GM23338 (cell line): ENCODE results near the gene WDR47. TPM values are rescaled to one million over a fixed set of nuclear protein-coding genes. Genes with fewer than 3 reads are reported as not detected.

Experiments used
- ATAC-seq: fragments of 200-7000 bp; cut with Tn5 transposase; 3 replicates; pipeline ENCODE4 v1.9.1; 2020
- DNase-seq: peaks from one replicate; pipeline ENCODE4 v3.0.0-alpha.2; 2015; ENCODE audit warnings: low spot score
- H2AFZ ChIP-seq: fragments of 200-600 bp; sonication (generic); 2 replicates; pipeline ENCODE4 v1.8.0; 2016; ENCODE audit warnings: antibody characterized with exemption, mild to moderate bottlenecking, moderate library complexity
- H3F3A ChIP-seq: fragments of 200-600 bp; sonication (generic); replicated peaks from 2 replicates; pipeline ENCODE4 v1.8.0; 2017; ENCODE audit warnings: antibody characterized with exemption, mixed run types, low read depth
- H3K27ac ChIP-seq: fragments of 200-600 bp; sonication (generic); 2 replicates; pipeline ENCODE4 v1.6.1; 2016; ENCODE audit warnings: low read depth
- H3K27me3 ChIP-seq: fragments of 200-600 bp; sonication (generic); 2 replicates; pipeline ENCODE4 v1.8.0; 2016; ENCODE audit warnings: mild to moderate bottlenecking, mixed run types, moderate library complexity; ENCODE audit not compliant: insufficient read depth
- H3K36me3 ChIP-seq: fragments of 200-600 bp; sonication (generic); 2 replicates; pipeline ENCODE4 v1.8.0; 2016; ENCODE audit warnings: mild to moderate bottlenecking; ENCODE audit not compliant: insufficient read depth
- H3K4me1 ChIP-seq: fragments of 200-600 bp; sonication (generic); 2 replicates; pipeline ENCODE4 v1.8.0; 2016; ENCODE audit warnings: mild to moderate bottlenecking, moderate library complexity; ENCODE audit not compliant: insufficient read depth
- H3K4me2 ChIP-seq: fragments of 200-600 bp; sonication (generic); 2 replicates; pipeline ENCODE4 v1.7.1; 2017; ENCODE audit warnings: mixed run types
- H3K4me3 ChIP-seq: fragments of 200-600 bp; sonication (generic); 2 replicates; pipeline ENCODE4 v1.6.1; 2016; ENCODE audit warnings: mixed run types
- H3K79me2 ChIP-seq: fragments of 200-600 bp; sonication (generic); replicated peaks from 2 replicates; pipeline ENCODE4 v1.8.0; 2017; ENCODE audit warnings: mild to moderate bottlenecking; ENCODE audit not compliant: insufficient read depth
- H3K9me2 ChIP-seq: fragments of 200-600 bp; sonication (generic); 2 replicates; pipeline ENCODE4 v1.8.0; 2017; ENCODE audit not compliant: insufficient read depth
- H4K20me1 ChIP-seq: fragments of 200-600 bp; sonication (generic); replicated peaks from 2 replicates; pipeline ENCODE4 v1.8.0; 2017; ENCODE audit warnings: mild to moderate bottlenecking; ENCODE audit not compliant: insufficient read depth
- H3K27ac Mint-ChIP-seq: 2 replicates; pipeline ENCODE4 v1.8.0; 2020; ENCODE audit warnings: inconsistent platforms, mild to moderate bottlenecking, moderate library complexity, mixed read lengths
- H3K27me3 Mint-ChIP-seq: 3 replicates; pipeline ENCODE4 v1.8.0; 2022; ENCODE audit warnings: low read depth, mild to moderate bottlenecking, moderate library complexity, mixed read lengths, inconsistent platforms; ENCODE audit not compliant: insufficient read depth, poor library complexity
- H3K36me3 Mint-ChIP-seq: 3 replicates; pipeline ENCODE4 v1.8.0; 2021; ENCODE audit warnings: low read depth, mild to moderate bottlenecking, inconsistent platforms, moderate library complexity, mixed read lengths
- H3K4me1 Mint-ChIP-seq: 3 replicates; pipeline ENCODE4 v1.8.0; 2020; ENCODE audit warnings: mild to moderate bottlenecking, inconsistent platforms, mixed read lengths
- H3K4me3 Mint-ChIP-seq: 3 replicates; pipeline ENCODE4 v1.8.0; 2021; ENCODE audit warnings: moderate library complexity, mild to moderate bottlenecking, inconsistent platforms, mixed read lengths
- H3K9me3 Mint-ChIP-seq: 3 replicates; pipeline ENCODE4 v1.8.0; 2020; ENCODE audit warnings: moderate library complexity, mild to moderate bottlenecking, inconsistent platforms, mixed read lengths
- EZH2phosphoT487 ChIP-seq: fragments of 200-600 bp; sonication (generic); IDR thresholded peaks from one replicate; pipeline ENCODE4 v1.8.1; 2018; ENCODE audit warnings: antibody characterized with exemption; ENCODE audit not compliant: unreplicated experiment
- JUNB ChIP-seq: IDR thresholded peaks from one replicate; pipeline ENCODE4 v1.6.1; 2016; ENCODE audit warnings: antibody characterized with exemption; ENCODE audit not compliant: unreplicated experiment
- POLR2AphosphoS5 ChIP-seq: IDR thresholded peaks from 2 replicates; pipeline ENCODE4 v1.6.1; 2016; ENCODE audit warnings: antibody characterized with exemption, low read depth
- ZNF114 ChIP-seq: fragments of 250-450 bp; sonication (Bioruptor Pico); IDR thresholded peaks from 2 replicates; pipeline ENCODE4 v1.5.0; 2020; ENCODE audit warnings: mild to moderate bottlenecking, moderate library complexity
- ZNF331 ChIP-seq: fragments of 250-450 bp; sonication (Bioruptor Pico); IDR thresholded peaks from 2 replicates; pipeline ENCODE4 v1.5.0; 2020; ENCODE audit warnings: low read depth, mild to moderate bottlenecking, moderate library complexity
- polyA plus RNA-seq: library from polyadenylated mRNA; unstranded; fragments of >200 nt; fragmentation: Nextera tagmentation; extraction: Ambion mirVana; gene quantifications from 2 replicates; pipeline ENCODE4 v1.2.1, GENCODE V29; 2016
- total RNA-seq: library from RNA; depleted of rRNA; stranded (reverse); fragments of >200 nt; shearing (Covaris generic); gene quantifications from 2 replicates; pipeline ENCODE4 v1.2.3, GENCODE V29; 2014
- TF ChIP-seq, protein P1 (sequence below), 2 experiments: fragments of 200-600 bp in 1 of 2; sonication (generic) in 1 of 2; conservative IDR thresholded peaks; 2 replicates each; pipeline versions ENCODE4 v1.5.1 to v1.6.1; 2016 to 2017; ENCODE audit warnings: antibody characterized with exemption in 2 of 2, low read depth in 2 of 2, mild to moderate bottlenecking in 2 of 2, moderate library complexity in 1 of 2
- TF ChIP-seq, protein P2 (sequence below): IDR thresholded peaks from one replicate; pipeline ENCODE4 v1.6.1; 2018; ENCODE audit warnings: antibody characterized with exemption; ENCODE audit not compliant: unreplicated experiment

WDR47 gene
- total and polyA plus RNA-seq, 2 experiments from 2014 or later: 3.9 to 5.2 TPM

GRCh38 chr1:109046671-109047070 is 4.8 kb upstream of the WDR47 start (continued):
- TF ChIP-seq, protein P1, sequence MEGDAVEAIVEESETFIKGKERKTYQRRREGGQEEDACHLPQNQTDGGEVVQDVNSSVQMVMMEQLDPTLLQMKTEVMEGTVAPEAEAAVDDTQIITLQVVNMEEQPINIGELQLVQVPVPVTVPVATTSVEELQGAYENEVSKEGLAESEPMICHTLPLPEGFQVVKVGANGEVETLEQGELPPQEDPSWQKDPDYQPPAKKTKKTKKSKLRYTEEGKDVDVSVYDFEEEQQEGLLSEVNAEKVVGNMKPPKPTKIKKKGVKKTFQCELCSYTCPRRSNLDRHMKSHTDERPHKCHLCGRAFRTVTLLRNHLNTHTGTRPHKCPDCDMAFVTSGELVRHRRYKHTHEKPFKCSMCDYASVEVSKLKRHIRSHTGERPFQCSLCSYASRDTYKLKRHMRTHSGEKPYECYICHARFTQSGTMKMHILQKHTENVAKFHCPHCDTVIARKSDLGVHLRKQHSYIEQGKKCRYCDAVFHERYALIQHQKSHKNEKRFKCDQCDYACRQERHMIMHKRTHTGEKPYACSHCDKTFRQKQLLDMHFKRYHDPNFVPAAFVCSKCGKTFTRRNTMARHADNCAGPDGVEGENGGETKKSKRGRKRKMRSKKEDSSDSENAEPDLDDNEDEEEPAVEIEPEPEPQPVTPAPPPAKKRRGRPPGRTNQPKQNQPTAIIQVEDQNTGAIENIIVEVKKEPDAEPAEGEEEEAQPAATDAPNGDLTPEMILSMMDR (conservative IDR thresholded peaks at IDR 0.05; ENCODE audit: low read depth in 2 of 2): no peak
- no peak for TF ChIP-seq EZH2phosphoT487

GRCh38 chr1:109045595-109045994 is 3.7 kb upstream of the WDR47 start:
- no peak for ATAC-seq
- peaks cover 1% of the 10 kb centered on the region; the same call in 1 of the 2 replicates for H3K4me1 ChIP-seq

DNA sequence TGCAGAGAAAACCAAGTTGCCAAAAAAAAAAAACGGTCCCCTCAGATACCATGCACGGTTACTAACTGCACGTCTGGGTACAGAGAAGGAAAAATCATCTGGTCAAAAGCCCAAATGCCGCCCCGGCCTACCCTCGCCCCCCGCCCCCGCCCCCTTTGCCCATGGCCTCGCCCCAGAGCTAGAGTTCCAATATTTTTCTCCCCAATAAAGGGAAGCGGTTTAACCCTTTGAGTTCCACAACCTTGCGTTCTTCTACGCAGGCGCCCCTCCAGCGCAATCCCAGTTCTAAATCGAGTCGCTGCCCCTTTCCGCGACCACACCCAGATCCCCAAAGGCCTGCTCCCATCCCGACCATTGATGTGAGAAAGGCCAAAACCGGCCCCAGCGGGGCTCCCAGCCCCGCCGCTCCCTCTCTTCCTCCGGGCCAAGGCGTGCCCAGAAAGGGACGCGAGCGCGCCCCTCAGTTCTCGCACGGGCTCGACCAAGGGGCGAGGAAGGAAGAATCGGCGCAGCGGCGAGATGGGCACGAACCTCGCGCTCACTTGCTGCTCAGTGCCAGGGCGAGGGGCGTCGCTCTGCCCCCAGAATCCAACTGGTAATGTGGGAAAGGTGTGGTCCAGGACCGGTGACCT is 797 bp downstream of the WDR47 start:
- Histone ChIP-seq H3K4me2 (peak overlapping the region; percentile 90), H3F3A (peaks cover 6% of the 10 kb centered on the region; the same call in 1 of the 2 replicates), H3K4me1 (peaks cover 9% of the 10 kb centered on the region), H3K4me3 (peak overlapping the region; percentile 97), H3K36me3 (no peaks in the 10 kb centered on the region), H3K9me2 (no peaks in the 10 kb centered on the region), H2AFZ (peak overlapping the region; percentile 87), H3K27me3 (no peaks in the 10 kb centered on the region), H3K27ac (no peak overlapping the region), H4K20me1 (no peaks in the 10 kb centered on the region), H3K79me2 (peaks cover 32% of the 10 kb centered on the region)
- DNase-seq: peak; percentile 67
- Mint-ChIP-seq H3K4me3 (peak overlapping the region; percentile 89), H3K4me1 (peaks cover 14% of the 10 kb centered on the region), H3K27ac (no peak overlapping the region), H3K9me3 (no peaks in the 10 kb centered on the region), H3K36me3 (no peaks in the 10 kb centered on the region; the same call in 2 of the 3 replicates), H3K27me3 (no peaks in the 10 kb centered on the region)
- peak; percentile 54 for ATAC-seq
- TF ChIP-seq ZNF114: no peak
- TF ChIP-seq JUNB: no peak
- TF ChIP-seq, protein P1 (conservative IDR thresholded peaks at IDR 0.05; ENCODE audit: low read depth in 2 of 2): no peak
- TF ChIP-seq ZNF331 (CRISPR knock-in tag): no peak
- no peak for TF ChIP-seq EZH2phosphoT487
- TF ChIP-seq, protein P2, sequence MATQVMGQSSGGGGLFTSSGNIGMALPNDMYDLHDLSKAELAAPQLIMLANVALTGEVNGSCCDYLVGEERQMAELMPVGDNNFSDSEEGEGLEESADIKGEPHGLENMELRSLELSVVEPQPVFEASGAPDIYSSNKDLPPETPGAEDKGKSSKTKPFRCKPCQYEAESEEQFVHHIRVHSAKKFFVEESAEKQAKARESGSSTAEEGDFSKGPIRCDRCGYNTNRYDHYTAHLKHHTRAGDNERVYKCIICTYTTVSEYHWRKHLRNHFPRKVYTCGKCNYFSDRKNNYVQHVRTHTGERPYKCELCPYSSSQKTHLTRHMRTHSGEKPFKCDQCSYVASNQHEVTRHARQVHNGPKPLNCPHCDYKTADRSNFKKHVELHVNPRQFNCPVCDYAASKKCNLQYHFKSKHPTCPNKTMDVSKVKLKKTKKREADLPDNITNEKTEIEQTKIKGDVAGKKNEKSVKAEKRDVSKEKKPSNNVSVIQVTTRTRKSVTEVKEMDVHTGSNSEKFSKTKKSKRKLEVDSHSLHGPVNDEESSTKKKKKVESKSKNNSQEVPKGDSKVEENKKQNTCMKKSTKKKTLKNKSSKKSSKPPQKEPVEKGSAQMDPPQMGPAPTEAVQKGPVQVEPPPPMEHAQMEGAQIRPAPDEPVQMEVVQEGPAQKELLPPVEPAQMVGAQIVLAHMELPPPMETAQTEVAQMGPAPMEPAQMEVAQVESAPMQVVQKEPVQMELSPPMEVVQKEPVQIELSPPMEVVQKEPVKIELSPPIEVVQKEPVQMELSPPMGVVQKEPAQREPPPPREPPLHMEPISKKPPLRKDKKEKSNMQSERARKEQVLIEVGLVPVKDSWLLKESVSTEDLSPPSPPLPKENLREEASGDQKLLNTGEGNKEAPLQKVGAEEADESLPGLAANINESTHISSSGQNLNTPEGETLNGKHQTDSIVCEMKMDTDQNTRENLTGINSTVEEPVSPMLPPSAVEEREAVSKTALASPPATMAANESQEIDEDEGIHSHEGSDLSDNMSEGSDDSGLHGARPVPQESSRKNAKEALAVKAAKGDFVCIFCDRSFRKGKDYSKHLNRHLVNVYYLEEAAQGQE: no peak

More at GRCh38 chr1:109045595-109045994, 3.7 kb upstream of the WDR47 start:
- Histone ChIP-seq H3F3A (peaks cover 6% of the 10 kb centered on the region; the same call in 1 of the 2 replicates), H3K27me3 (no peaks in the 10 kb centered on the region), H4K20me1 (no peaks in the 10 kb centered on the region), H2AFZ (no peak overlapping the region), H3K79me2 (no peaks in the 10 kb centered on the region), H3K4me2 (no peak overlapping the region), H3K4me3 (no peak overlapping the region), H3K36me3 (no peaks in the 10 kb centered on the region), H3K27ac (no peak overlapping the region), H3K9me2 (no peaks in the 10 kb centered on the region)
- no peak for TF ChIP-seq EZH2phosphoT487
- TF ChIP-seq POLR2AphosphoS5: no peak
- no peak for TF ChIP-seq ZNF331 (CRISPR knock-in tag)
- peaks cover 3% of the 10 kb centered on the region for H3K27me3 Mint-ChIP-seq
- no peaks in the 10 kb centered on the region; the same call in 2 of the 3 replicates for H3K36me3 Mint-ChIP-seq
- no peaks in the 10 kb centered on the region for H3K9me3 Mint-ChIP-seq
- peaks cover 7% of the 10 kb centered on the region for H3K4me1 Mint-ChIP-seq
- no peak overlapping the region for H3K27ac Mint-ChIP-seq
- no peak for DNase-seq
- H3K4me3 Mint-ChIP-seq: no peak overlapping the region
